ENCODE data around the gene SLC25A44. TPM values are rescaled to one million over a fixed set of nuclear protein-coding genes. Genes with fewer than 3 reads are reported as not detected.

Gene SLC25A44
- total RNA-seq, 3 donors from 2014 or later, result 19.8 to 31.1 (median 24.8) TPM

DNA sequence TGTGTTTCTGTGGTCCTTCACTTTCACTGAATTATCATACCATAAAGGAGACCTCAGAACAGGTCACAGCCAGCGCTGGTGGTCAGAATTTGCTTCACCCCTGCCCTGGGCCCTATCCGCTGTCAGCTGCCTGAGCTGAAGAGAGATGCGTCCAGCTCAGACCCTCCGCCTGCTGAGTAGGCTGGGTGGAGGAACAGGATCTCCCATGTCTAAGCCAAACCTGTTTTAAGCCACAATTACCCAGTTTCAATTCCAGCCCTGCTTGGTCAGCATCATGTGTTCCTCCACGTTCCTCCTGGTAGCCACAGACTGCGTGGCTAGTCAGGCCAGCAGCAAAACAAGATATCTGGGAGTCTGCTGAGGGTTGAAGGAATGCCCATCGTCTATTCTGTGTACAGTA lies 34.6 kb downstream of the SLC25A44 start:
- Histone ChIP-seq H3K9me3 (no peaks in the 10 kb centered on the region), H3K4me3 (no peak overlapping the region), H3K36me3 (ENCODE audit: low read depth) (peaks cover 5% of the 10 kb centered on the region), H3K4me1 (ENCODE audit: low read depth) (no peaks in the 10 kb centered on the region)
- TF ChIP-seq, protein P1, sequence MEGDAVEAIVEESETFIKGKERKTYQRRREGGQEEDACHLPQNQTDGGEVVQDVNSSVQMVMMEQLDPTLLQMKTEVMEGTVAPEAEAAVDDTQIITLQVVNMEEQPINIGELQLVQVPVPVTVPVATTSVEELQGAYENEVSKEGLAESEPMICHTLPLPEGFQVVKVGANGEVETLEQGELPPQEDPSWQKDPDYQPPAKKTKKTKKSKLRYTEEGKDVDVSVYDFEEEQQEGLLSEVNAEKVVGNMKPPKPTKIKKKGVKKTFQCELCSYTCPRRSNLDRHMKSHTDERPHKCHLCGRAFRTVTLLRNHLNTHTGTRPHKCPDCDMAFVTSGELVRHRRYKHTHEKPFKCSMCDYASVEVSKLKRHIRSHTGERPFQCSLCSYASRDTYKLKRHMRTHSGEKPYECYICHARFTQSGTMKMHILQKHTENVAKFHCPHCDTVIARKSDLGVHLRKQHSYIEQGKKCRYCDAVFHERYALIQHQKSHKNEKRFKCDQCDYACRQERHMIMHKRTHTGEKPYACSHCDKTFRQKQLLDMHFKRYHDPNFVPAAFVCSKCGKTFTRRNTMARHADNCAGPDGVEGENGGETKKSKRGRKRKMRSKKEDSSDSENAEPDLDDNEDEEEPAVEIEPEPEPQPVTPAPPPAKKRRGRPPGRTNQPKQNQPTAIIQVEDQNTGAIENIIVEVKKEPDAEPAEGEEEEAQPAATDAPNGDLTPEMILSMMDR (IDR thresholded peaks at IDR 0.05), result no peak
- intact Hi-C loops (cut with DNase I, micrococcal nuclease), result loop anchor here in 1 of 2 donors (5.0 kb wide), 2 partner anchors 81 to 136 kb away; no protein-coding TSS in a partner anchor
- no peak for ATAC-seq
- DNase-seq, result peak in 2 of 3 donors; percentile 28 to 33

- intact Hi-C loops (cut with DNase I, micrococcal nuclease), result loop anchor here in 1 of 2 donors (5.0 kb wide), 2 partner anchors 83 to 138 kb away; no protein-coding TSS in a partner anchor
- ATAC-seq (no peak), DNase-seq (no peak)
- Histone ChIP-seq H3K36me3 (ENCODE audit: low read depth) (no peaks in the 10 kb centered on the region), H3K9me3 (no peaks in the 10 kb centered on the region), H3K4me3 (no peak overlapping the region), H3K4me1 (ENCODE audit: low read depth) (no peaks in the 10 kb centered on the region)
- TF ChIP-seq, protein P1 (IDR thresholded peaks at IDR 0.05), result no peak
Observed at GRCh38 chr1:156229809-156230472, 36.0 kb downstream of the SLC25A44 start.

DNA sequence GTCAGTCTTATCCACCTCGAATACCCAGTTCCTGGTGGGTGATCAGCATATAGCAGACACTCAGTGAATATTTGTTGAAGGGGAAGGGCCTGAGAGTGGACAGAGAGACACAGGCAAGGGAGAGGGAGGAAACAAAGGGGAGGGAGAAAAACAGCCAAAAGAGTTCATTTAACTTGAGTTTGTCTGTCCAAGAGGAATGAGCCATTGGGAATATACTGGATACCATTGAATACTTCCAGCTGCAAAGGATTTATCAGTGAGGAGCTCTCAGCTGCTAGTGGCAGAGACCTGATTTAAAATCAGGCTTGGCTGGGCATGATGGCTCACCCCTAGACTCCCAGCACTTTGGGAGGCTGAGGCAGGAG lies 36.6 kb downstream of the SLC25A44 start:
- Histone ChIP-seq H3K36me3 (ENCODE audit: low read depth) (no peaks in the 10 kb centered on the region), H3K4me1 (ENCODE audit: low read depth) (no peaks in the 10 kb centered on the region), H3K4me3 (no peak overlapping the region), H3K9me3 (no peaks in the 10 kb centered on the region)
- no peak for ATAC-seq
- TF ChIP-seq, protein P1 (IDR thresholded peaks at IDR 0.05), result no peak
- intact Hi-C loops (cut with DNase I, micrococcal nuclease), result no loop called here
- no peak for DNase-seq

GRCh38 chr1:156232201-156232894 lies 38.4 kb downstream of the SLC25A44 start:
- Histone ChIP-seq H3K4me3 (no peak overlapping the region), H3K4me1 (ENCODE audit: low read depth) (no peaks in the 10 kb centered on the region), H3K9me3 (no peaks in the 10 kb centered on the region), H3K36me3 (ENCODE audit: low read depth) (no peaks in the 10 kb centered on the region)
- TF ChIP-seq, protein P1 (IDR thresholded peaks at IDR 0.05), result no peak
- ATAC-seq (no peak), DNase-seq (no peak)
- intact Hi-C loops (cut with DNase I, micrococcal nuclease), result no loop called here

GRCh38 chr1:156233426-156234127 lies 39.7 kb downstream of the SLC25A44 start:
- Histone ChIP-seq H3K4me3 (no peak overlapping the region), H3K36me3 (ENCODE audit: low read depth) (no peaks in the 10 kb centered on the region), H3K4me1 (ENCODE audit: low read depth) (no peaks in the 10 kb centered on the region), H3K9me3 (no peaks in the 10 kb centered on the region)
- TF ChIP-seq, protein P1 (IDR thresholded peaks at IDR 0.05), result no peak
- ATAC-seq, result no peak
- DNase-seq, result no peak
- intact Hi-C loops (cut with DNase I, micrococcal nuclease), result no loop called here

Data from mucosa of descending colon (tissue), 3 donors.